ENCODE data around the gene EXOC6B.
"Not testable (repeated sequence)": the region's sequence is repeated elsewhere in the genome, so short reads cannot be mapped to it uniquely, and the experiment has no call there.

Gene EXOC6B

GRCh38 chr2:72681016-72681995 is 144.5 kb downstream of the EXOC6B start:
- no peak overlapping the region for H3K4me3 Mint-ChIP-seq
- no peaks in the 10 kb centered on the region for H3K9me3 Mint-ChIP-seq
- no peak overlapping the region for H3K27ac Mint-ChIP-seq
- H3K4me1 Mint-ChIP-seq (ENCODE audit: low read depth), result no peaks in the 10 kb centered on the region
- H3K27me3 Mint-ChIP-seq (ENCODE audit: low read depth), result no peaks in the 10 kb centered on the region
- H3K36me3 Mint-ChIP-seq (ENCODE audit: low read depth), result no peaks in the 10 kb centered on the region

GRCh38 chr2:72678024-72678423 is 147.8 kb downstream of the EXOC6B start:
- no peaks in the 10 kb centered on the region for H3K36me3 Mint-ChIP-seq (ENCODE audit: low read depth)
- no peak overlapping the region for H3K4me3 Mint-ChIP-seq
- no peaks in the 10 kb centered on the region for H3K4me1 Mint-ChIP-seq (ENCODE audit: low read depth)
- H3K27me3 Mint-ChIP-seq (ENCODE audit: low read depth), result no peaks in the 10 kb centered on the region
- H3K9me3 Mint-ChIP-seq, result no peaks in the 10 kb centered on the region
- no peak overlapping the region for H3K27ac Mint-ChIP-seq

- no peaks in the 10 kb centered on the region for H3K4me1 Mint-ChIP-seq (ENCODE audit: low read depth)
- H3K27ac Mint-ChIP-seq, result no peak overlapping the region
- H3K9me3 Mint-ChIP-seq, result no peaks in the 10 kb centered on the region
- H3K4me3 Mint-ChIP-seq, result no peak overlapping the region
- H3K36me3 Mint-ChIP-seq (ENCODE audit: low read depth), result no peaks in the 10 kb centered on the region
- no peaks in the 10 kb centered on the region for H3K27me3 Mint-ChIP-seq (ENCODE audit: low read depth)
Observed at GRCh38 chr2:72676341-72677025, 149.3 kb downstream of the EXOC6B start.

GRCh38 chr2:72674982-72675915 is 150.6 kb downstream of the EXOC6B start:
- Mint-ChIP-seq H3K36me3 (ENCODE audit: low read depth) (no peaks in the 10 kb centered on the region), H3K9me3 (no peaks in the 10 kb centered on the region), H3K4me3 (no peak overlapping the region), H3K27ac (no peak overlapping the region), H3K27me3 (ENCODE audit: low read depth) (no peaks in the 10 kb centered on the region), H3K4me1 (ENCODE audit: low read depth) (no peaks in the 10 kb centered on the region)

GRCh38 chr2:72673279-72673678 is 152.6 kb downstream of the EXOC6B start:
- no peak overlapping the region for H3K4me3 Mint-ChIP-seq
- no peaks in the 10 kb centered on the region for H3K9me3 Mint-ChIP-seq
- H3K4me1 Mint-ChIP-seq (ENCODE audit: low read depth), result no peaks in the 10 kb centered on the region
- H3K27me3 Mint-ChIP-seq (ENCODE audit: low read depth), result no peaks in the 10 kb centered on the region
- H3K36me3 Mint-ChIP-seq (ENCODE audit: low read depth), result no peaks in the 10 kb centered on the region
- H3K27ac Mint-ChIP-seq, result no peak overlapping the region

- H3K4me1 Mint-ChIP-seq (ENCODE audit: low read depth), result no peaks in the 10 kb centered on the region
- H3K36me3 Mint-ChIP-seq (ENCODE audit: low read depth), result no peaks in the 10 kb centered on the region
- H3K27me3 Mint-ChIP-seq (ENCODE audit: low read depth), result no peaks in the 10 kb centered on the region
- H3K9me3 Mint-ChIP-seq, result peaks cover 22% of the 10 kb centered on the region
- H3K4me3 Mint-ChIP-seq, result no peak overlapping the region
- H3K27ac Mint-ChIP-seq, result no peak overlapping the region
Observed at GRCh38 chr2:72669121-72669520, 156.7 kb downstream of the EXOC6B start.

GRCh38 chr2:72668647-72669046 is 157.2 kb downstream of the EXOC6B start:
- H3K4me3 Mint-ChIP-seq, result no peak overlapping the region
- H3K9me3 Mint-ChIP-seq, result peaks cover 22% of the 10 kb centered on the region
- no peak overlapping the region for H3K27ac Mint-ChIP-seq
- H3K27me3 Mint-ChIP-seq (ENCODE audit: low read depth), result no peaks in the 10 kb centered on the region
- no peaks in the 10 kb centered on the region for H3K36me3 Mint-ChIP-seq (ENCODE audit: low read depth)
- H3K4me1 Mint-ChIP-seq (ENCODE audit: low read depth), result no peaks in the 10 kb centered on the region

- Mint-ChIP-seq H3K4me1 (ENCODE audit: low read depth) (no peaks in the 10 kb centered on the region), H3K36me3 (ENCODE audit: low read depth) (no peaks in the 10 kb centered on the region), H3K27me3 (ENCODE audit: low read depth) (no peaks in the 10 kb centered on the region), H3K9me3 (peaks cover 22% of the 10 kb centered on the region), H3K4me3 (no peak overlapping the region), H3K27ac (no peak overlapping the region)
Observed at GRCh38 chr2:72665448-72665847, 160.4 kb downstream of the EXOC6B start.

- Mint-ChIP-seq H3K36me3 (ENCODE audit: low read depth) (no peaks in the 10 kb centered on the region), H3K9me3 (peaks cover 10% of the 10 kb centered on the region), H3K27ac (no peak overlapping the region), H3K4me1 (ENCODE audit: low read depth) (no peaks in the 10 kb centered on the region), H3K4me3 (no peak overlapping the region), H3K27me3 (ENCODE audit: low read depth) (no peaks in the 10 kb centered on the region)
Observed at GRCh38 chr2:72661985-72662384, 163.8 kb downstream of the EXOC6B start.

GRCh38 chr2:72649810-72650209 is 176.0 kb downstream of the EXOC6B start:
- peaks cover 17% of the 10 kb centered on the region for H3K9me3 Mint-ChIP-seq
- H3K27me3 Mint-ChIP-seq (ENCODE audit: low read depth), result no peaks in the 10 kb centered on the region
- no peak overlapping the region for H3K4me3 Mint-ChIP-seq
- no peaks in the 10 kb centered on the region for H3K36me3 Mint-ChIP-seq (ENCODE audit: low read depth)
- no peak overlapping the region for H3K27ac Mint-ChIP-seq
- no peaks in the 10 kb centered on the region for H3K4me1 Mint-ChIP-seq (ENCODE audit: low read depth)

- peaks cover 27% of the 10 kb centered on the region for H3K9me3 Mint-ChIP-seq
- not testable (repeated sequence) for H3K4me1 Mint-ChIP-seq (ENCODE audit: low read depth); H3K4me3 Mint-ChIP-seq; H3K27ac Mint-ChIP-seq; H3K27me3 Mint-ChIP-seq (ENCODE audit: low read depth); H3K36me3 Mint-ChIP-seq (ENCODE audit: low read depth)
Observed at GRCh38 chr2:72641221-72641620, 184.6 kb downstream of the EXOC6B start.

- Mint-ChIP-seq H3K4me3 (no peak overlapping the region), H3K27ac (no peak overlapping the region), H3K9me3 (peaks cover 13% of the 10 kb centered on the region), H3K4me1 (ENCODE audit: low read depth) (no peaks in the 10 kb centered on the region), H3K36me3 (ENCODE audit: low read depth) (no peaks in the 10 kb centered on the region), H3K27me3 (ENCODE audit: low read depth) (peaks cover 3% of the 10 kb centered on the region)
Observed at GRCh38 chr2:72638600-72639211, 187.1 kb downstream of the EXOC6B start.

- H3K27me3 Mint-ChIP-seq (ENCODE audit: low read depth), result peaks cover 3% of the 10 kb centered on the region
- no peaks in the 10 kb centered on the region for H3K4me1 Mint-ChIP-seq (ENCODE audit: low read depth)
- no peak overlapping the region for H3K27ac Mint-ChIP-seq
- H3K36me3 Mint-ChIP-seq (ENCODE audit: low read depth), result no peaks in the 10 kb centered on the region
- no peak overlapping the region for H3K4me3 Mint-ChIP-seq
- peaks cover 13% of the 10 kb centered on the region for H3K9me3 Mint-ChIP-seq
Observed at GRCh38 chr2:72636210-72636609, 189.6 kb downstream of the EXOC6B start.

GRCh38 chr2:72630767-72631166 is 195.1 kb downstream of the EXOC6B start:
- Mint-ChIP-seq H3K27ac (no peak overlapping the region), H3K36me3 (ENCODE audit: low read depth) (no peaks in the 10 kb centered on the region), H3K4me1 (ENCODE audit: low read depth) (no peaks in the 10 kb centered on the region), H3K27me3 (ENCODE audit: low read depth) (peaks cover 3% of the 10 kb centered on the region), H3K4me3 (no peak overlapping the region), H3K9me3 (no peaks in the 10 kb centered on the region)
